ENCODE results near the gene ZNF583.

DNA sequence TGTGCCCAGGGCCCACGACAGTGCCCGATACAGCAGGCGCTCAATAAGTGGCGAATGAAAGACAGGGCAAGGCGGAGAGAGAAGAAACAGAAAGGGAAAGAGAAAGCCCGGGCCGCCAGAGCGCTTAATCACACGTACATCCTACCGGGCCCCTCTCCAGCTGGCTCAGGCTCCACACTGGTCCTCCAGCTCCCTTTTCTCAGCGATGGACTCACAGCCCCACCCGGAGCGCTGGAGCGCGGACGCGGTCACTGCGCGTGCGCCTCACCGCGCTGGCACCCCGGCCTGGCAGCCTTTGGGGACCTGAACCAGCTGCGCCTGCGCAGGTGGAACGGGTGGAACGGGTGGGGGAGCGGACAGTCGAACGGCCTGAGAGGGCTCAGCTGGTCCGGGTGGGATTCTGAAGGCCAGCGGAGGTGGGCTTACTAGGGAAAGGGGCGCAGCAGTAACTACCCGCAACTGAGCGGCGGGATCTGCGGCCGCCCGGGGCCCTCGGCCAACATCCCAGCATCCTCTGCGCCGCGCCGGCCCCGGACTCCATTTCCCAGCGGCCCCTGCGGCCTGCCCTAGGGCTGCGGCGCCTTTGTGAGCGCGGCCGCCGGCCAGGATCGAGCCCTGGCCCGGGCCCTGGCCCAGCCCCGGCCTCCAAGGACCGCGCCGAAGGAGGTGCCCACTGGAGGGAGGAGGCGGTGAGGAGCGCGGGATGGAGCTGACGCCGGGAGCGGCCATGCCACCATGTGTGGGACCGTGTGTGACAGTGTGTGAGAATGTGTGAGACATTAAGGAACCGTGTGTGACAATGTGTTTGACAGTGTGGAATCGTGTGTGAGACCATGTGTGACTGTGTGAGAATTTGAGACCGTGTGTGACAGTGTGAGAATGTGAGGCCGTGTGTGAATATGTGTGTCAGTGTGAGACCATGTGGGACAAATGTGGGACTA lies at the start of gene ZNF583:
- no peak for TF ChIP-seq ZBTB26 (CRISPR knock-in tag; IDR thresholded peaks at IDR 0.05; ENCODE audit: borderline replicate concordance)
- no peak for TF ChIP-seq PBX3 (CRISPR knock-in tag; IDR thresholded peaks at IDR 0.05; ENCODE audit: borderline replicate concordance)
- peak; percentile 64 for TF ChIP-seq JUNB (CRISPR knock-in tag; IDR thresholded peaks at IDR 0.05; ENCODE audit: borderline replicate concordance)
- no peak for TF ChIP-seq SRF (IDR thresholded peaks at IDR 0.05; ENCODE audit: low read depth, low read length)
- TF ChIP-seq NFIC (IDR thresholded peaks at IDR 0.05; ENCODE audit: low read length), result no peak
- TF ChIP-seq, protein P1, sequence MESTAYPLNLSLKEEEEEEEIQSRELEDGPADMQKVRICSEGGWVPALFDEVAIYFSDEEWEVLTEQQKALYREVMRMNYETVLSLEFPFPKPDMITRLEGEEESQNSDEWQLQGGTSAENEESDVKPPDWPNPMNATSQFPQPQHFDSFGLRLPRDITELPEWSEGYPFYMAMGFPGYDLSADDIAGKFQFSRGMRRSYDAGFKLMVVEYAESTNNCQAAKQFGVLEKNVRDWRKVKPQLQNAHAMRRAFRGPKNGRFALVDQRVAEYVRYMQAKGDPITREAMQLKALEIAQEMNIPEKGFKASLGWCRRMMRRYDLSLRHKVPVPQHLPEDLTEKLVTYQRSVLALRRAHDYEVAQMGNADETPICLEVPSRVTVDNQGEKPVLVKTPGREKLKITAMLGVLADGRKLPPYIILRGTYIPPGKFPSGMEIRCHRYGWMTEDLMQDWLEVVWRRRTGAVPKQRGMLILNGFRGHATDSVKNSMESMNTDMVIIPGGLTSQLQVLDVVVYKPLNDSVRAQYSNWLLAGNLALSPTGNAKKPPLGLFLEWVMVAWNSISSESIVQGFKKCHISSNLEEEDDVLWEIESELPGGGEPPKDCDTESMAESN (CRISPR knock-in tag; conservative IDR thresholded peaks at IDR 0.05), result peak; percentile 54; the same call in 1 of the 2 replicates
- TF ChIP-seq SP1 (IDR thresholded peaks at IDR 0.05), result no peak
- no peak for TF ChIP-seq SP1 (CRISPR knock-in tag; IDR thresholded peaks at IDR 0.05)
- peak; percentile 68; the same call in 1 of the 2 replicates for TF ChIP-seq KDM5B (CRISPR knock-in tag; IDR thresholded peaks at IDR 0.05; ENCODE audit: borderline replicate concordance)

All from HepG2 (cell line).